HCT116 (cell line): ENCODE data around the gene STH.

ENCODE experiments used
- CTCF ChIP-seq, 3 experiments: fragments of 200-600 bp in 1 of 3; sonication (generic) in 1 of 3; IDR thresholded peaks in 2 of 3; conservative IDR thresholded peaks in 1 of 3; 2 replicates each; pipeline ENCODE4 v1.5.1; 2012 to 2017; ENCODE audit warnings: low read depth in 2 of 3, low read length in 2 of 3, antibody characterized with exemption in 1 of 3, borderline replicate concordance in 1 of 3, control low read depth in 1 of 3, mild to moderate bottlenecking in 1 of 3, mixed read lengths in 1 of 3, mixed run types in 1 of 3, moderate library complexity in 1 of 3; ENCODE audit not compliant: insufficient read depth in 1 of 3
- EZH2 ChIP-seq: fragments of 200-600 bp; sonication (generic); IDR thresholded peaks from 2 replicates; pipeline ENCODE4 v1.6.1; 2017; ENCODE audit warnings: antibody characterized with exemption, mixed run types
- POLR2A ChIP-seq: IDR thresholded peaks from 2 replicates; pipeline ENCODE4 v1.7.0; 2011; ENCODE audit warnings: borderline replicate concordance; ENCODE audit not compliant: insufficient read depth, insufficient read length; ENCODE audit errors: extremely low read depth
- RAD21 ChIP-seq: IDR thresholded peaks from 2 replicates; pipeline ENCODE4 v1.6.1; 2012; ENCODE audit warnings: low read depth, mild to moderate bottlenecking
- REST ChIP-seq: IDR thresholded peaks from 2 replicates; pipeline ENCODE4 v1.6.1; 2012; ENCODE audit warnings: low read depth

GRCh38 chr17:45951403-45951802 is 47.6 kb upstream of the STH start:
- no peak for TF ChIP-seq EZH2
- no peak for TF ChIP-seq RAD21
- no peak for TF ChIP-seq POLR2A
- TF ChIP-seq REST = no peak
- TF ChIP-seq CTCF (IDR thresholded peaks at IDR 0.05 in 2 of 3, conservative IDR thresholded peaks at IDR 0.05 in 1 of 3; ENCODE audit: borderline replicate concordance in 1 of 3, insufficient read depth in 1 of 3, low read depth in 2 of 3, low read length in 2 of 3) = no peak
